Fibroblast of lung (primary cell): ENCODE results near the gene RNF175.

Experiments
- CTCF ChIP-seq, 2 donors: IDR thresholded peaks in 1 of 2; conservative IDR thresholded peaks in 1 of 2; 1 replicate in 1 of 2; 2 replicates in 1 of 2; pipeline ENCODE4 v1.5.1; 2011 to 2012; ENCODE audit warnings: low read length in 2 of 2, control low read depth in 1 of 2, inconsistent platforms in 1 of 2, low read depth in 1 of 2, mild to moderate bottlenecking in 1 of 2
- EZH2 ChIP-seq: IDR thresholded peaks from 2 replicates; pipeline ENCODE4 v1.5.1; 2012; ENCODE audit warnings: low read length, control low read depth, mild to moderate bottlenecking; ENCODE audit errors: missing control alignments

GRCh38 chr4:153722036-153722435 lies 37.8 kb downstream of the RNF175 start:
- TF ChIP-seq CTCF (conservative IDR thresholded peaks at IDR 0.05 in 1 of 2, IDR thresholded peaks at IDR 0.05 in 1 of 2; ENCODE audit: low read depth in 1 of 2, low read length in 2 of 2) (no peak), EZH2 (no peak)
